ENCODE results near the gene L3MBTL2.

DNA sequence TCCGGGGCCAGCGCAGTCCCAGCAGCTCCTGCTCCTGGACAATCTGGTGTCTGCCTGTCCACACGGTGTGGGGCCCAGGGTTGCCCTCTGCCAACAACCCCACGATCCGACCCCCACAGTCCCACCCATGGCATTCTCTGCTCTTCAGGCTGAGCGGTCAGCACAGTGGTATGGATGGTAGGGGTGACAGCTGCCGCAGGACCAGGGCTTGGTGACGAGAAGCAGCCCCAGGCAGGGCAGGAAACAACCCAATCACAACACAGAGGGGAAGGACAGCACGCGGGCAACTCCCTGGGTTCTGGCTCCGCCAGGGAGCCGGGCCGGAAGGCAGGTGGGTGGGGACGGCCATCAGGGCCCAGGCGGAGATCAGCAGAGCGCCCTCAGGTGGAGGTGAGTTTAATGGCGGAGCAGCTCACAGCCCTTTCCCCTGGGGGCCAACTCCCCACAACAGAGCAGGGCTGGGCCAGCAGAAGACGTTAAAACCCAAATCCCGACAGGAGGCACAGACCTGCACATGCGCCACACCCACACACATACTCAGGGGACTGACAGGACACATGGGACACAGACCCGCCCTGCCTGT lies 40.9 kb downstream of the L3MBTL2 start:
- TF ChIP-seq, protein P1, sequence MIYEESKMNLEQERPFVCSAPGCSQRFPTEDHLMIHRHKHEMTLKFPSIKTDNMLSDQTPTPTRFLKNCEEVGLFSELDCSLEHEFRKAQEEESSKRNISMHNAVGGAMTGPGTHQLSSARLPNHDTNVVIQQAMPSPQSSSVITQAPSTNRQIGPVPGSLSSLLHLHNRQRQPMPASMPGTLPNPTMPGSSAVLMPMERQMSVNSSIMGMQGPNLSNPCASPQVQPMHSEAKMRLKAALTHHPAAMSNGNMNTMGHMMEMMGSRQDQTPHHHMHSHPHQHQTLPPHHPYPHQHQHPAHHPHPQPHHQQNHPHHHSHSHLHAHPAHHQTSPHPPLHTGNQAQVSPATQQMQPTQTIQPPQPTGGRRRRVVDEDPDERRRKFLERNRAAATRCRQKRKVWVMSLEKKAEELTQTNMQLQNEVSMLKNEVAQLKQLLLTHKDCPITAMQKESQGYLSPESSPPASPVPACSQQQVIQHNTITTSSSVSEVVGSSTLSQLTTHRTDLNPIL (CRISPR knock-in tag; IDR thresholded peaks at IDR 0.05; ENCODE audit: low read depth): no peak
- TF ChIP-seq ZFP3 (CRISPR knock-in tag; IDR thresholded peaks at IDR 0.05) (no peak), OSR1 (CRISPR knock-in tag; IDR thresholded peaks at IDR 0.05) (no peak), RARB (CRISPR knock-in tag; IDR thresholded peaks at IDR 0.05) (no peak), CSDC2 (CRISPR knock-in tag; IDR thresholded peaks at IDR 0.05) (no peak), POU6F1 (CRISPR knock-in tag; IDR thresholded peaks at IDR 0.05; ENCODE audit: borderline replicate concordance, low read depth) (no peak), TCF4 (CRISPR knock-in tag; IDR thresholded peaks at IDR 0.05; ENCODE audit: borderline replicate concordance) (no peak), TSHZ2 (CRISPR knock-in tag; IDR thresholded peaks at IDR 0.05) (no peak), ISL1 (CRISPR knock-in tag; IDR thresholded peaks at IDR 0.05) (no peak), SNAI2 (CRISPR knock-in tag; IDR thresholded peaks at IDR 0.05) (no peak), ARNTL (CRISPR knock-in tag; IDR thresholded peaks at IDR 0.05; ENCODE audit: borderline replicate concordance, low read depth) (no peak), ZFP30 (CRISPR knock-in tag; IDR thresholded peaks at IDR 0.05) (no peak), ZNF70 (CRISPR knock-in tag; IDR thresholded peaks at IDR 0.05) (no peak)
- TF ChIP-seq, protein P2, sequence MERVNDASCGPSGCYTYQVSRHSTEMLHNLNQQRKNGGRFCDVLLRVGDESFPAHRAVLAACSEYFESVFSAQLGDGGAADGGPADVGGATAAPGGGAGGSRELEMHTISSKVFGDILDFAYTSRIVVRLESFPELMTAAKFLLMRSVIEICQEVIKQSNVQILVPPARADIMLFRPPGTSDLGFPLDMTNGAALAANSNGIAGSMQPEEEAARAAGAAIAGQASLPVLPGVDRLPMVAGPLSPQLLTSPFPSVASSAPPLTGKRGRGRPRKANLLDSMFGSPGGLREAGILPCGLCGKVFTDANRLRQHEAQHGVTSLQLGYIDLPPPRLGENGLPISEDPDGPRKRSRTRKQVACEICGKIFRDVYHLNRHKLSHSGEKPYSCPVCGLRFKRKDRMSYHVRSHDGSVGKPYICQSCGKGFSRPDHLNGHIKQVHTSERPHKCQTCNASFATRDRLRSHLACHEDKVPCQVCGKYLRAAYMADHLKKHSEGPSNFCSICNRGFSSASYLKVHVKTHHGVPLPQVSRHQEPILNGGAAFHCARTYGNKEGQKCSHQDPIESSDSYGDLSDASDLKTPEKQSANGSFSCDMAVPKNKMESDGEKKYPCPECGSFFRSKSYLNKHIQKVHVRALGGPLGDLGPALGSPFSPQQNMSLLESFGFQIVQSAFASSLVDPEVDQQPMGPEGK (CRISPR knock-in tag; IDR thresholded peaks at IDR 0.05; ENCODE audit: borderline replicate concordance): no peak
